ENCODE data around the gene FERMT2. TPM values are rescaled to one million over a fixed set of nuclear protein-coding genes. Genes with fewer than 3 reads are reported as not detected.

Gene FERMT2
- polyA plus RNA-seq, 3 donors = 158 to 191 (median 159) TPM

DNA sequence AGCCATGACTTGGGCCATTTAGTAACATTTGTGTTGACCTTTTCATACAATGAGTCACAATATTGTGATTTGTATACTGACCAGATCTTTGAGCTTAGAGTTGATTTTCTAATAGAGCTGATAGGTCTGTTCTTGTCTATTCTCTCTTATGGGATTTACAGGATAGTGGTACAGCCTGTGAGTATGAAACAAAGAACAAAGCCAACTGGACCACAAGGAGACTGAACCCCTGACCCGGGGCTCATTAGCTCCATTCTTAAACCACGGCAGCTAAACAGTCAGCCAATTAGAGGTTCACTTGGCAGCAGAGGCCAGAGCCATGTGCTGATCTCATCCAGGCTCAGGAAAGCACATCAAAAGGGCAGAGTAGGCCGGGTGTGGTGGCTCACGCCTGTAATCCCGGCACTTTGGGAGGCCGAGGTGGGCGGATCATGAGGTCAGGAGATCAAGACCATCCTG lies 100.4 kb downstream of the FERMT2 start:
- DNase-seq (ENCODE audit: extremely low read depth in 1 of 11, low read depth in 9 of 11, low spot score in 4 of 11) = no peak

DNA sequence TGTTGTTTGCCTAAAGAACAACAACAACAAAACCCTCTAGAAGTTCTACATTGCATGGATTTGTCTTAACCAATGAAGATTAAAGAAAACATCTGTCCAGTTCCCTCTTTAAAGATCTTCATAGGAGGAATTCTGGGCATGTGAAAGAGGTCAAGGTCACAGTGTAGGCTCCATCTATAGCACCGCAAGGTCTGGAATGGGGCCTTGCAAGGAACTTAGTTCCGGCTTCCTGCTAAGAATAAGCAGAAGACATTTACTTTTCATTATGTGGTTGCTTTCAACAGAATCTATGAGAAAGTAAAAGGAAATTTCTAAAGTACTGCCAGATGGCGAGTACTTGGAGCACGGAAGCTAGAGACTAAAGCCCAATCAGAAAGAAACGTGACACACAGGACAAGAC lies 102.2 kb downstream of the FERMT2 start:
- DNase-seq (ENCODE audit: extremely low read depth in 1 of 11, low read depth in 9 of 11, low spot score in 4 of 11) = no peak

DNA sequence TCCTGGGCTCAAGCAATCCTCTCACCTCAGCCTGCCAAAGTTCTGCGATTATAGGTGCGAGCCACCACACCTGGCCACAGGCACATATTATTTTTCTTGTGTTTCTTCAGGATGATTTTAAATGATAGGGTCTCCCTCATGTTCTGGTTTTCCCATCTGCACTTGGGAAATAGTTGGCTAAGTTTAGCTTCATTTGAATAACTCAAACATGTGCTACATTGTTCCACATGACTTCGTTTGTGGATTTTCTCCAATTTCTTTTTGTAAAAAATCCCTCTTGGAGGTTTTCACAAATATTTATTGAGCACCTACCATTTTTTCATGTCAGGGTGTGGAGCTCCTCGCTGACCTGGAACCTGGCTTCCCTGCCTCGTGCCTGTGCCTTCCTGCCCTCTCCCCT lies 104.3 kb downstream of the FERMT2 start:
- no peak for DNase-seq (ENCODE audit: extremely low read depth in 1 of 11, low read depth in 9 of 11, low spot score in 4 of 11)

DNA sequence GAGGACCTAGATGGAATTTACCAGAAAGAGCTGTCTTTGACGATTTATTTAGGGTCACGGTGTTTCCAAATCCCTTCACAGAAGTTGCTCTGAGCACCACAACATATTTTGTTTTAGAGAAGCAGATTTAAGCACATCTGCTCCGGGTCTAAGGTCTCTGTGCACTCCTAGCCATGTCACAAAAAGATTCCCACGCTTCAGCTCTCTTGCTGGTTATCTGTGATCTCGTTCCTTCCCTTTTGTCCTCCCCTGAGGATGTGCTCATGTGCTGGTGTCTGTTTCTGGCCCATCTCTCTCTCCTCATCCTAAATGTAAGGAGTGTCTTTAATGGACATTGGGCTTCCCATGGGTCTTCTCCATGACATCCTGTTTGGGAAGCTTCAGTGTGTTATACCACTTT lies 105.8 kb downstream of the FERMT2 start:
- DNase-seq (ENCODE audit: extremely low read depth in 1 of 11, low read depth in 9 of 11, low spot score in 4 of 11) = no peak

DNA sequence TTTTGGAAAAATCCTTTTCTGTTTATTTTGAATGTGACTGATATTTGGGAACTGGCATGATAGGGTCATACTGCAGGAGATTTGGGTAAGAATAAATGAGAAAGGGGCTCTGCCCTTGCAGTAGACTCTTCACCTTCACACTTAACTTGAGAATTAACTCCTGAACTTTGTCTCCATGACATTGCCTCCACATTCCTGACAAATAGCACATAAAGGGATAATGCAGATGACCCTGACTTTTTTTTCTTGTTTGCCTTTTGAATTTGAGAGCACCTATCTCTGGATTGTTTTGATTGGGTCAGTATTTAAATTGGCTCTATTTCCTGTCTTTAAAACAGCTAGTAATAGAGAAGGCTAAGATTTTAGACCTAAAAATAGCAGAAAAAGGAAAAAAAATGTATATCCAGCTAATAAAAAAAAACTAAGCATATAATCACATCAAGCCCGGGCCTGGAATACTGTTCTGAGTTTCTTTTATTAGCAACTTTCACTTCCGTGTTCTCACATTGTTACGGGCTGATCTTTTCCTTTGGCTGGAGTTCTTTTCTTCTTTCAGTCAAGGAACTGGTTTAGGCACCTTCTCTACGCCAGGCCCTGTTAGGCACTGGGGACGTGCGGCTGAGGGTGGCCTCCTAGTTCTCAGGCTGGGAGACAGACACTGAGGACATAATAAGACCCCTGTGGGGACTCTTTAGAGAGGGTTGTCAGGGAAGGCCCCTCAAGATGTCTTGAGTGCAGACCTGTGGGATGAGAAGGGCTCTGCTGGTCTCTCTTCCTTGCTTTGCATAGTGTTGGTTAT lies 106.4 kb downstream of the FERMT2 start:
- no peak for DNase-seq (ENCODE audit: extremely low read depth in 1 of 11, low read depth in 9 of 11, low spot score in 4 of 11)

DNA sequence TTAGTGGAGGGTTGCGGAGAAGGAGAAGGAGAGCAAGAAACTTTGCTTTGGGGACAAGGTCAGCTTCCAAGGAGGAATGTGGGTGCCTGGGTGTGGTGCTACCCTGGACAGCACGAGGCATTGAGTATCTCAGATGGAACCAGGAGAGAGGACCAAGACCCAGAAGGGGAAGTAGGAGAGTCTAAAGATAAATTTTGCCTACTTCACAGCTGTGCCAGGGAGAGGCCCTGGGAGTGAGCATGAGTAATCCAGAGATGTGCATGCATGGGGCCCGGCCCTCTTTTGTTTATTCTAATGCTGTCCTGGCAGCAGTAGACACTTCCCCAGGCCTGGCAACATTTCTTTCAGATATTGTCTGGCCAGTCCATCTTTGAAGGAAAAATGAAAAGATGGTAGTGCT lies 110.0 kb downstream of the FERMT2 start:
- no peak for DNase-seq (ENCODE audit: extremely low read depth in 1 of 11, low read depth in 9 of 11, low spot score in 4 of 11)

DNA sequence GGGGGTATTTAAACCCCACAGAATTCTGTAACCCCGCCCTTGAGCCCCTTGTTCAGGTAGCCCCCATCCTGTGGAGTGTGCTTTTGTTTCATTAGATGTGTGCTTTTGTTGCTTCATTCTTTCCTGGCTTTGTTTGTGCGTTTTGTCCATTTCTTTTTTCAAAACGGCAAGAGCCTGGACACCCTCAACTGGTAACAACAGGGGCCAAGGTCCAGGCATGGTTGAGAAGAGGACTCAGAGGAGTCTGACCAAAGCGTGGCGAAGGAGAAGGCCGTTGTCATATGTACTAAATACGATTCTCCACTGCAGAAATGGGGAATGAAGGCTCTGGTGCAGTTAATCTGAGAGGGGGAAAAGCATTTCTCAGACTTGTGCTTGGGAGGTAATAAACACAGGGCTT lies 113.4 kb downstream of the FERMT2 start:
- no peak for DNase-seq (ENCODE audit: extremely low read depth in 1 of 11, low read depth in 9 of 11, low spot score in 4 of 11)

DNA sequence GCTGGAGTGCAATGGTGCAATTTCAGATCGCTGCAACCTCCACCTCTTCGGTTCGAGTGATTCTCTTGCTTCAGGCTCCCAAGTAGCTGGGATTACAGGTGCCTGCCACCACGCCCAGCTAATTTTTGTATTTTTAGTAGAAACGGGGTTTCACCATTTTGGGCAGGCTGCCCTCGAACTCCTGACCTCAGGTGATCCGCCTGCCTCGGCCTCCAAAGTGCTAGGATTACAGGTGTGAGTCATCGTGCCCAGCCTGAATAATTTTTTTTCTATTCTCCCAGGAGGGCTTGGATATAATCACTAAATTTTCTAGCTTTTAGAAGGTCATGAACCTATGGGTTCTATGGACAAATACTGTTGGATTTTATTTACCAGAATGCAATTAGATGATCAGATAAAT lies 114.8 kb downstream of the FERMT2 start:
- DNase-seq (ENCODE audit: extremely low read depth in 1 of 11, low read depth in 9 of 11, low spot score in 4 of 11) = no peak

DNA sequence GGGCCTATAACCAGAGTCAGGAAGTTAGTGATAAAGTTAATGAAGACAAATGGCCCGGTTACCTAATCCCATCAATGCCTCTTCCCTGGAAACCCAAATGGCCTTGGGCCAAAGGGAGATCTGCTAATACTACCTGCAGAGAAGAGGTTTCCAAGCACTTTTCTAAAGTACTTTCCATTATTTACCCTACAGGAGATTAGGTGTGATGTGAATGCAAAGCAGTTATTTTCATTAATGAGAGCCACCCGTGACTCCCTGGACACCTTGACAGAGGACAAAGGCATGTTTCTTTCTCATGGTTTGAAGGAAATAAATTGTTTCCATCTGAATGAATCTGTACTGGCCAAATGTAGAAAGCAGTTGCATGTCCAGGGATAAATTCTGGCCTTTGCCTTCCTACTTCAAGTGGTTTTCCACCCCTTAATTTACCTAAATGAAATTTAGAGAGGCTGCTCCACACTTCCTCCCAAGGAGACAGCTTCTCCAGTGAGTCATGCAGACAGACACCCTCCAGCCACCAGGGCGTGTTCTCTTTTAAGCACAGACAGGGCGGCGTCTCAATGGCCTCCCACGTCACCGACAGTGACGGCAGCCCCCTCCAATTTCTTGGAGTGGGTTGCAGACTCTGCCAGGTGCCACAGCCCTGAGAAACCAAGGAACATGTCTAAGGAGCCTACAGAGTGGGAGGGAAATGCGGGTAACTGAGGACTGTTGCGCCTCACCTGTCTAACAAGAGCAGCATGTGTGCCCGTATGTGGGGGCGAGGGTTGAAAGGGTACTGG lies 115.5 kb downstream of the FERMT2 start:
- DNase-seq (ENCODE audit: extremely low read depth in 1 of 11, low read depth in 9 of 11, low spot score in 4 of 11) = no peak

DNA sequence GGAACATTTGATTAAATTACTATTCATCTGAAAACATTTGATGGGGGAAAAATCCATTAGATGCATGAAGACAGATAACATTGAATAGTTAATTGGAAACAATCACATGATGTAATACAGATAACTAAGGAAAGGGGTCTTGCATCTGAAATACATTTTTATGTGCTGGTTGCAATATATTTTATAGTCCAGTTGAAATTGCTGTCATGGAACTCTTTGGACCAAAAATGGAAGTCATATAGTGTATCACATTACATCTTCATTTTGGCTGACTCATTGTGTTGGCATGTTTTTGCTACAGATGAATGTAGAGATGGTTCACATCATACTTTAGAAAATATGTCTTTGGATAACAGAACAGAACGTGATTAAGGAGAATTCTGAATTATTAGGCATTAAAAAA lies 116.4 kb downstream of the FERMT2 start:
- no peak for DNase-seq (ENCODE audit: extremely low read depth in 1 of 11, low read depth in 9 of 11, low spot score in 4 of 11)

DNA sequence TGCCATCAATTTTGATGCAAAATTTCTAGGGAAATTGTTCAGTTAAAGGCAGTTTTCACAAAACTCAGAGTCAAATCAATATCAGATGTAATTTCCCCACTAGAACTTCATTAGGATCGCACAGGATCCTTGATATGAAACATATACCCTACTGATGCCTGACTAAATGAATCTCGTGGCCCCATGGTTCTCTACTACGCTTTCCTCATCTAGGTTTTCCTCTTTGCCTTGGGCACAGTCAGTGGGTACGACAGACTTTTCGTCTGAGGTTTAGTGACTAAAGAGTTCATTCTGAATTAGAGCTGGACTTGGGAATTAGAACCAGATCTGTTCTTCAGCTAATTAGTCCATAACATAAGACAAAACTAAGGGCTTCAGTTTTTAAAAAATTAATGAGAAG lies 117.0 kb downstream of the FERMT2 start:
- DNase-seq (ENCODE audit: extremely low read depth in 1 of 11, low read depth in 9 of 11, low spot score in 4 of 11) = no peak

DNA sequence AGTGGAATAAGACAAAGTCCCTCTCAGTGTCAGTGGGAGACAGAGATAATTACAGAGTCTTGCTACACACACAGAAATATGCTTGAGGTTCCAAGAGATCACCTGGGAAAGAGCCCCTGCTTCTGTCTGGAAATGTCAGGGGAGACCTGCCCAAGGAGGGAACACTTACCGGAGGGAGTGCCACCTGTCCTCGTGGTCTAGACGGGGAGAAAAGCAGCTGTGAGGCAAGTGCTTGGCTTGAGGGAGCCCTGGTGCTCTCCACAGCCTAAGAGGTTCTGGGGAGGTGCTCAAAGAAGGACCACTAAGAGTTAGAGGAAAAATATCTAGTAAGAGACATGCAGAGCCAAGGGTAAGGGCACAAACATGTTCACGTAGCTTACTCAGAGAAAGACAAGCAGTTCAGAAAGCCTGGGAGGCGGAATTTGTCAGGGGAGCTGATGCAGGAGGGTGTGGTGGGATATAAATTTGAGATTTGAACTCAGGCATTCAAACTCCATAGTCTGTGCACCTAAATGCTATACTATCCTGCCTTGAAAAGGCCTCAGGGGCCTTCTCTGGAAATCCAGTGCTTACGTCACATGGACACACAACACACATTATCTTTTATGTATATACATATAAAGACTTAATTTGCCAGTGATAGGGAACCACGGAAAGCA lies 121.2 kb downstream of the FERMT2 start:
- no peak for DNase-seq (ENCODE audit: extremely low read depth in 1 of 11, low read depth in 9 of 11, low spot score in 4 of 11)

DNA sequence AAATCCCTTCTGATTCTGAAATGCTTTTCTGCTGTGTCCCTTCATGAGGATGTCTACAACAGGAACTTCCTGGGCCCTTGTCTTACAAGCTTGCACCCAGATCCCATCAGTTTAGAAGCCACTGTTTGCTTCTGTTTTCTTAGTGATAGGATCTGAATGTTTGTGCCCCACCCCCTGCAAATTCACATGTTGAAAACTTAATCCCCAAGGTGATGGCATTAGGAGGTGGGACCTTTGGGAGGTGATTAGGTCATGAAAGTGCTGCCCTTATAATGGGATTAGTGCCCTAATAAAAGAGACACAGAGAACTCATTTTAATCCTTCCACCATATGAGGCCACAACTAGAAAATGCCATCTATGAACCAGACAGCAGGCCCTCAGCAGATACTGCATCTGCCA lies 123.4 kb downstream of the FERMT2 start:
- DNase-seq (ENCODE audit: extremely low read depth in 1 of 11, low read depth in 9 of 11, low spot score in 4 of 11) = no peak

DNA sequence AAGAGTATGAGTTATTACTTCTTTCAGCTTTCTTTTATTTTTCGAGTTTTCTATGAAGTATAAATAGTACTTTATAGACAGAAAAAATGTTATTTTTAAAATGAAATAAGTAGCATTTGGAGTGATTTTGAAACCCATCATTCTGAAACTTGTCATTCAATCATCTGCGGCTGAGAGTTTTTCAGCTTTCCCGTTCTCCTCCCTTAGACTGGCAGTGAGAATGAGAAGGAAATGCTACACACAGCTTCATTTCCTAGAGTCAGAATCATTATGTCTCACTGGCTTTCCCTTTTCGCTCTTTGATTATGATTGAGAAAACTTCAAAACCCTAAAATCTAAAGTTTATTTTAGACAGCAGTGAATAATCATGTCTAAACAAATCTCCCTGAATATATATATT lies 125.8 kb downstream of the FERMT2 start:
- no peak for DNase-seq (ENCODE audit: extremely low read depth in 1 of 11, low read depth in 9 of 11, low spot score in 4 of 11)

DNA sequence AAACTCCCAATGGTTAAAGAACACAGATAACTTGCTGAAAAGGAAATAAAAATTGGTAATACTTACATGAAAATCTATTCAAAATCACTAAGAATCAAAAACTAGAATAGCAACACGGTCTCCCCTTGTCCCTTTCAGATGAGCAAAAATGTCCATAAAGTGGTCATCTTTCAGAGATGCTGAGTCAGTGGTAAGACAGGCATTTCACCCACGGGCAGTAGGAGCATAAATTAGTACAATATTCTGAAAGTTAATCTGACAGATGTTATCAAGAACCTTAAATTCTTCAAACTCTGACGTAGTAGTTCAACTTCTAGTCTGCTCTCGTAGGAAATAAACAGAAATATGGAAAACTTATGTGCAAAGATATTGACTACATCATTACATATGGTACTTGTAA lies 126.4 kb downstream of the FERMT2 start:
- no peak for DNase-seq (ENCODE audit: extremely low read depth in 1 of 11, low read depth in 9 of 11, low spot score in 4 of 11)

DNA sequence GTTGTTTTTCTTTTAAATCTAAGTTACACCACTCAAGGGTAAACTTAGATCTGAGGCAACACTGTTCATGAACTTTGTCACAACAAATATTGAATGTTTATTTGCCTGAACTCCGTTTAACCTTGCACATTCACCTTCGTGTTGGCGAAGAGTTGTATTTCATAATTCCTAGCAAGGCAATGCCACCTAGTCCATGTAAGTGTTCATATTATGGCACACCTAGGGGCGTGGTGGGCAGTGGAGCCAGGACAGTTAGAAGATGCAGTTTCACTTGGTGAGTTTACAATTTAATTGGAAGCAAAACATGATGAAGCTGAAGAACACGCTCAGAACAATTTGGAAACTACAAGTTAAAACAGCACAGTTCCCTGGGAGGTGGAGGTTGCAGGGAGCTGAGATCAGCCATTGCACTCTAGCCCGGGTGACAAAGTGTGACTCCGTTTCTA lies 129.0 kb downstream of the FERMT2 start:
- no peak for DNase-seq (ENCODE audit: extremely low read depth in 1 of 11, low read depth in 9 of 11, low spot score in 4 of 11)

DNA sequence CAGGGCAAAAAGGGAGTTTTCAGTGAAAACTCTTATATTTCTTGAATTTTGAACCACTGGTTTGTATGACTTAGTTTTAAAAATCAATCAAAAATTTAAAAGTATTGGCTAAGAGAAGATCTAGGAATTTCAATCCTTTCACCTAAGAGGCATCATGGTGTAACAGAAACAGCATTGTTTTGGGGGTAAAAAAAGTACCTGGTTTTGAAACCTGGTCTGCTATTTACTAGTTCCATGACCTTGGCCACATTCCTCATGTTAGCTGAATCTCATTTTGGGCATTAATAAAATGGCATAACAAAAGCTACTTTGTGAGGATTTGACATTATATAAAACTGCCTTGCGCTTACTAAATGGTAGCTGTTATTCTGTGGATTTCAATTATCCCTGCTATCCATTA lies 142.7 kb downstream of the FERMT2 start:
- no peak for DNase-seq (ENCODE audit: extremely low read depth in 1 of 11, low read depth in 9 of 11, low spot score in 4 of 11)

Data from renal cortex interstitium (tissue), 11 donors.